BJ (cell line): ENCODE results near the gene STAB1. TPM values are rescaled to one million over a fixed set of nuclear protein-coding genes. Genes with fewer than 3 reads are reported as not detected.
"Not testable (repeated sequence)": the region's sequence is repeated elsewhere in the genome, so short reads cannot be mapped to it uniquely, and the experiment has no call there.

Source experiments
- CTCF ChIA-PET: fragments of 350-600 bp; formaldehyde crosslinking; extraction: SDS; loops from one replicate; lab custom pipeline; 2021; ENCODE audit warnings: antibody characterized with exemption, inconsistent platforms; lab: Yijun Ruan, JAX
- POLR2A ChIA-PET: fragments of 300-600 bp; sonication (Branson Sonifier 250); formaldehyde crosslinking; extraction: SDS; loops from one replicate; lab custom pipeline; 2021; ENCODE audit warnings: antibody characterized with exemption; lab: Charles Lee
- DNase-seq: peaks from one replicate; pipeline ENCODE4 v3.0.0-alpha.2; 2011; ENCODE audit warnings: low read depth
- H3K27me3 ChIP-seq: 2 replicates; pipeline ENCODE4 v1.6.0; 2011; ENCODE audit warnings: low read length; ENCODE audit not compliant: control insufficient read depth, insufficient read depth
- H3K36me3 ChIP-seq: 2 replicates; pipeline ENCODE4 v1.5.1; 2011; ENCODE audit warnings: low read length; ENCODE audit not compliant: control insufficient read depth, insufficient read depth
- H3K4me3 ChIP-seq: 2 replicates; pipeline ENCODE4 v1.5.1; 2011; ENCODE audit warnings: low read depth, mild to moderate bottlenecking, control low read depth, low read length
- CTCF ChIP-seq: IDR thresholded peaks from 2 replicates; pipeline ENCODE4 v1.5.1; 2011; ENCODE audit warnings: low read depth, mild to moderate bottlenecking, control low read depth, inconsistent platforms, low read length, moderate library complexity; ENCODE audit not compliant: insufficient read depth
- polyA plus RNA-seq: library from polyadenylated mRNA; depleted of rRNA; stranded (reverse); fragments of >200 nt; gene quantifications from 2 replicates; pipeline ENCODE4 v1.2.3, GENCODE V29; 2011

Gene STAB1
- polyA plus RNA-seq, 1 experiment: 0.01 TPM

DNA sequence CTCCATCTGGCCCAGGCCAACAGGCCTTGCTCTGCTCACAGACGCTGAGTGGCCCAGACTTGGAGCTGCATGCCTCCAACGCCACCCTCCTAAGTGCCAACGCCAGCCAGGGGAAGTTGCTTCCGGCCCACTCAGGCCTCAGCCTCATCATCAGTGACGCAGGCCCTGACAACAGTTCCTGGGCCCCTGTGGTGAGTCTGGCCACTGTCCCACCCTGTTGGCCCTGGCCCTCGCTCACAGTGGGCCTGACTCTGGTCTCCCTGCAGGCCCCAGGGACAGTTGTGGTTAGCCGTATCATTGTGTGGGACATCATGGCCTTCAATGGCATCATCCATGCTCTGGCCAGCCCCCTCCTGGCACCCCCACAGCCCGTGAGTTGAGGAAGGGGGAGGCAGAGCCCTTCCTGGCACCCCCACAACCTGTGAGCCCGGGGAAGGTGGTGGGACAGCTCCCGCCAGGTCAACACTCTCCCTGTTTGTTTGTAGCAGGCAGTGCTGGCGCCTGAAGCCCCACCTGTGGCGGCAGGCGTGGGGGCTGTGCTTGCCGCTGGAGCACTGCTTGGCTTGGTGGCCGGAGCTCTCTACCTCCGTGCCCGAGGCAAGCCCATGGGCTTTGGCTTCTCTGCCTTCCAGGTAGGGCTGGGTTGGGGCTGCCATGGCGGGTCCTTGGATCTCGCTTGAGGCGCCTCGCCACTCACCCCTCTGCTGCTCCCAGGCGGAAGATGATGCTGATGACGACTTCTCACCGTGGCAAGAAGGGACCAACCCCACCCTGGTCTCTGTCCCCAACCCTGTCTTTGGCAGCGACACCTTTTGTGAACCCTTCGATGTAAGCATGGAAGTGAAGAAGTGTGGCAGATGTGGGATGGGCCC lies 28.5 kb downstream of the STAB1 start:
- no peak for TF ChIP-seq CTCF
- ChIA-PET POLR2A (no interaction called here), CTCF (interaction anchor here (1.2 kb wide), 1 partner anchor 55 kb away, joined by 3 read pairs; no protein-coding TSS in a partner anchor)
- DNase-seq: no peak
- Histone ChIP-seq H3K27me3 (no peaks in the 10 kb centered on the region), H3K36me3 (peaks cover 33% of the 10 kb centered on the region), H3K4me3 (no peak overlapping the region)

DNA sequence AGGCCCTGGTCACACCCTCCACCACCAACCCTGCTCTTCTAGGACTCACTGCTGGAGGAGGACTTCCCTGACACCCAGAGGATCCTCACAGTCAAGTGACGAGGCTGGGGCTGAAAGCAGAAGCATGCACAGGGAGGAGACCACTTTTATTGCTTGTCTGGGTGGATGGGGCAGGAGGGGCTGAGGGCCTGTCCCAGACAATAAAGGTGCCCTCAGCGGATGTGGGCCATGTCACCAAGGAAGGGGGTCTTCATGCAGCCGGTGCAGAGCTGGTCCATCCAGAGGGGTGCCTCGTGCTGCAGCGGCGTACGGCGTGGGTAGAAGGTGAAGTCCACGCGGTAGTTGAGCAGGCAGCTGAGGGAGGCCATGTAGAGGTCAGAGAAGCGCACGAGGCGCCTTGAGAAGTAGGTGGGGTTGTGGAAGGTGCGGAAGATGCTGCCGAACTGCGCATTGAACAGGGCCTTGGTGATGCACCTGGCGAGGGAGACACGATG lies 29.2 kb downstream of the STAB1 start:
- Histone ChIP-seq H3K36me3 (peaks cover 39% of the 10 kb centered on the region), H3K4me3 (no peak overlapping the region), H3K27me3 (no peaks in the 10 kb centered on the region)
- DNase-seq: no peak
- POLR2A ChIA-PET: no interaction called here
- CTCF ChIA-PET: no interaction called here
- TF ChIP-seq CTCF: no peak

- Histone ChIP-seq H3K4me3 (no peak overlapping the region), H3K36me3 (peaks cover 39% of the 10 kb centered on the region), H3K27me3 (no peaks in the 10 kb centered on the region)
- CTCF ChIA-PET: no interaction called here
- TF ChIP-seq CTCF: no peak
- DNase-seq: no peak
- POLR2A ChIA-PET: no interaction called here
These were observed 29.9 kb downstream of the STAB1 start for GRCh38 chr3:52524752-52525679.

GRCh38 chr3:52525680-52526561 lies 30.8 kb downstream of the STAB1 start:
- no peaks in the 10 kb centered on the region for H3K27me3 ChIP-seq
- TF ChIP-seq CTCF: no peak
- H3K4me3 ChIP-seq: no peak overlapping the region
- no peak for DNase-seq
- CTCF ChIA-PET: interaction anchor here (0.6 kb wide), 1 partner anchor 74 kb away, joined by 3 read pairs; no protein-coding TSS in a partner anchor
- peaks cover 39% of the 10 kb centered on the region for H3K36me3 ChIP-seq
- POLR2A ChIA-PET: no interaction called here

DNA sequence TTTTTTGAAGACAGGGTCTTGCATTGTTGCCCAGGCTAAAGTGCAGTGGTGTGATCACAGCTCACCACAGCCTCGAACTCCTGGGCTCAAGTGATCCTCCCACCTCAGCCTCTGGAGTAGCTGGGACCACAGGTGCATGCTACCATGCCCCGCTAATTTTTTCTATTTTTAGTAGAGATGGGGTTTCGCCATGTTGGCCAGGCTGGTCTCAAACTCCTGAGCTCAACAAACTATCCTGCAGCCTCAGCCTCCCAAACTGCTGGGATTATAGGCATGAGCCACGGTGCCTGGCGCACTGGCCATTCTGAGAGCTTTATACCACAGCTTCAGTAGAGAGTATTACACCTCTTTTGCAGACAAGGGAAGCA lies 31.5 kb downstream of the STAB1 start:
- POLR2A ChIA-PET, CTCF ChIA-PET, H3K27me3 ChIP-seq, DNase-seq, H3K4me3 ChIP-seq: not testable (repeated sequence)
- peaks cover 39% of the 10 kb centered on the region for H3K36me3 ChIP-seq
